Testis (tissue), 3 donors: ENCODE measurements around the gene RGMA. TPM values are rescaled to one million over a fixed set of nuclear protein-coding genes. Genes with fewer than 3 reads are reported as not detected.
A peak's percentile ranks its signal among the peaks of the same experiment; 100 is the strongest.

Source experiments
- DNase-seq: peaks from one replicate; pipeline ENCODE4 v3.0.0-alpha.2; 2019
- H3K27ac ChIP-seq, 2 donors: fragments of 200-600 bp; sonication (generic); one replicate each; pipeline ENCODE4 v1.5.1; 2019
- H3K27me3 ChIP-seq: fragments of 200-600 bp; sonication (generic); one replicate; pipeline ENCODE4 v1.5.1; 2019
- H3K36me3 ChIP-seq: fragments of 200-600 bp; sonication (generic); one replicate; pipeline ENCODE4 v1.5.1; 2017; ENCODE audit warnings: low read depth; ENCODE audit errors: missing control alignments
- H3K4me1 ChIP-seq: fragments of 200-600 bp; sonication (generic); one replicate; pipeline ENCODE4 v1.5.1; 2019
- H3K4me3 ChIP-seq, 2 donors: fragments of 200-600 bp; sonication (generic); one replicate each; pipeline ENCODE4 v1.5.1; 2017 to 2019
- H3K9me3 ChIP-seq: fragments of 200-600 bp; sonication (generic); one replicate; pipeline ENCODE4 v1.5.1; 2017
- CTCF ChIP-seq, 3 experiments: fragments of 450-650 bp in 2 of 3; fragments of 200-600 bp in 1 of 3; sonication (generic) in 1 of 3; IDR thresholded peaks; one replicate each; pipeline ENCODE4 v1.5.1; 2016 to 2019; ENCODE audit warnings: antibody characterized with exemption in 3 of 3, mild to moderate bottlenecking in 2 of 3, moderate library complexity in 1 of 3
- POLR2A ChIP-seq: fragments of 450-650 bp; IDR thresholded peaks from one replicate; pipeline ENCODE4 v1.6.1; 2017; ENCODE audit warnings: antibody characterized with exemption, mild to moderate bottlenecking, moderate library complexity
- WGBS, 2 donors: methylation state at CpG; one replicate each; pipeline ENCODE4 v1.1.5; 2018; 5-methylcytosine and 5-hydroxymethylcytosine counted together
- intact Hi-C: fragments of 100-400 bp; cut with DNase I; formaldehyde crosslinking; loops from one replicate; pipeline ENCODE4 v1.15.1; 2023; ENCODE audit warnings: low total_unique reads
- polyA plus RNA-seq: library from polyadenylated mRNA; stranded (reverse); fragments of 350-450 nt; fragmentation: Illumina TruSeq; extraction: RNeasy Lipid Tissue Mini Kit (QIAGEN cat#74804); gene quantifications from one replicate; pipeline ENCODE4 v1.2.3, GENCODE V29; 2014; ENCODE audit warnings: low read depth, low replicate concordance; ENCODE audit not compliant: insufficient read depth
- total RNA-seq, 2 donors: library from RNA; depleted of rRNA; stranded (reverse); fragments of >200 nt; gene quantifications; one replicate each; pipeline ENCODE4 v1.2.3, GENCODE V29; 2016

The RGMA gene
- total and polyA plus RNA-seq, 3 donors from 2014 or later: 53.7 to 120 (median 65.4) TPM

DNA sequence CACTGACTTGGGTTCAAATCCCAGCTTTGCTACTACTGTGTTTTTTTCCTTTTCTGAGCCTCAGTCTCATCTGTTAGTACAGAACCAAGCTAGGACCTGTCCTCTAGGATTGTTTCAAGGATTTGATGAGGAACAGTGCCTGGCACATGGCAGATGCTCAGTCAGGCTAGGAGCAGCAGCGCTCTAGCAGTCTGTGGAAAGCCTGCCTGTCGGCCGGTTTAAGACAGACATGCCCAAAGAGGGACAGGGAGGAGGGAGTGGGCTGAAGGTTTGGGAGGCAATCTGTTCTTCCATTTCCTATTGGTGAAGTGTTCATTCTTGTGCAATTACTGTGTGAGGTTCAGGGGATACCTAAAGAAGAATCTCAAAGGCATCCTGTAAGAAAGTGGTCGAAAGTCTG lies 35.1 kb upstream of the RGMA start:
- Histone ChIP-seq H3K36me3 (no peaks in the 10 kb centered on the region), H3K4me3 (no peak overlapping the region), H3K27me3 (no peaks in the 10 kb centered on the region), H3K27ac (peak overlapping the region in 1 of 2 donors; percentile 11), H3K9me3 (no peaks in the 10 kb centered on the region), H3K4me1 (peaks cover 13% of the 10 kb centered on the region)
- 73 to 84% methylated on average over 4 of the region's 4 CpGs for WGBS, 2 donors
- intact Hi-C loops: no loop called here
- no peak for TF ChIP-seq POLR2A
- TF ChIP-seq CTCF (IDR thresholded peaks at IDR 0.05): no peak
- no peak for DNase-seq

- DNase-seq: peak; percentile 52
- TF ChIP-seq POLR2A (no peak), CTCF (IDR thresholded peaks at IDR 0.05) (no peak)
- 60 to 66% methylated on average over 20 of the region's 20 CpGs for WGBS, 2 donors
- intact Hi-C loops: no loop called here
- H3K9me3 ChIP-seq: no peaks in the 10 kb centered on the region
- no peak overlapping the region for H3K4me3 ChIP-seq
- H3K27me3 ChIP-seq: no peaks in the 10 kb centered on the region
- H3K27ac ChIP-seq: peak overlapping the region in 1 of 2 donors; percentile 23
- H3K36me3 ChIP-seq: no peaks in the 10 kb centered on the region
- H3K4me1 ChIP-seq: peaks cover 12% of the 10 kb centered on the region
These were observed 33.2 kb upstream of the RGMA start for GRCh38 chr15:93121973-93122910.

- no peak overlapping the region for H3K27ac ChIP-seq
- DNase-seq: no peak
- TF ChIP-seq POLR2A (no peak), CTCF (IDR thresholded peaks at IDR 0.05) (no peak)
These were observed 32.1 kb upstream of the RGMA start for GRCh38 chr15:93121107-93121506.

DNA sequence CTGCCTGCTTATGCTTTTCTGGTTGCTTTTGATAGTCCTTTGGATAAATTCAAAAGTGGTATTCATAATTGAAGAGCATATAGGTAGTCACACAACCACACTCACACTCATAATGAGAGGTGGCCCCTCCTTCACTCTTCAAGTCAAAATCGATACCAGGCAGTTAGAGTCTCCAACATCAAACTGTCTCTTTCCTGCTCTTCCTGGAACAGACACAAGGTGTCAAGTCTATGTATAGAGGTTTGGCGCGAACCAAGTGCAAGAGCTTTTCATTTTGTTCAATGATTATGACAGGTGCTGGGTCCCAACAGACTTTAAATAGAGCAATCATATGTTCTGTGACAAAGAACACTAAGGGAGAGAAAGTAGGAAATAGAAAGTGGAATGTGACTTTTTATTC lies 29.9 kb upstream of the RGMA start:
- Histone ChIP-seq H3K36me3 (no peaks in the 10 kb centered on the region), H3K4me3 (no peak overlapping the region), H3K27ac (no peak overlapping the region), H3K4me1 (no peaks in the 10 kb centered on the region), H3K27me3 (no peaks in the 10 kb centered on the region), H3K9me3 (no peaks in the 10 kb centered on the region)
- no peak for TF ChIP-seq CTCF (IDR thresholded peaks at IDR 0.05)
- no peak for TF ChIP-seq POLR2A
- no peak for DNase-seq
- intact Hi-C loops: no loop called here
- 95 to 96% methylated on average over 3 of the region's 3 CpGs for WGBS, 2 donors

More at GRCh38 chr15:93121107-93121506, 32.1 kb upstream of the RGMA start:
- intact Hi-C loops: no loop called here
- H3K4me3 ChIP-seq: no peak overlapping the region
- no peaks in the 10 kb centered on the region for H3K27me3 ChIP-seq
- peaks cover 2% of the 10 kb centered on the region for H3K4me1 ChIP-seq
- WGBS, 2 donors: 97 to 99% methylated on average over 5 of the region's 5 CpGs
- H3K9me3 ChIP-seq: no peaks in the 10 kb centered on the region
- no peaks in the 10 kb centered on the region for H3K36me3 ChIP-seq

GRCh38 chr15:93111451-93111850 lies 22.4 kb upstream of the RGMA start:
- 88 to 90% methylated on average over 5 of the region's 5 CpGs for WGBS, 2 donors
- DNase-seq: no peak
- intact Hi-C loops: no loop called here
- Histone ChIP-seq H3K27ac (no peak overlapping the region), H3K4me3 (no peak overlapping the region), H3K4me1 (no peaks in the 10 kb centered on the region), H3K36me3 (no peaks in the 10 kb centered on the region), H3K27me3 (no peaks in the 10 kb centered on the region), H3K9me3 (no peaks in the 10 kb centered on the region)
- TF ChIP-seq CTCF (IDR thresholded peaks at IDR 0.05): no peak
- no peak for TF ChIP-seq POLR2A
